GM12878 (cell line): ENCODE measurements around the gene BCAR3. TPM values are rescaled to one million over a fixed set of nuclear protein-coding genes. Genes with fewer than 3 reads are reported as not detected.

Experiments
- ATAC-seq: fragments of 200-7000 bp; cut with Tn5 transposase; 3 replicates; pipeline ENCODE4 v1.9.1; 2020; ENCODE audit warnings: mild to moderate bottlenecking, moderate library complexity
- BruUV-seq: library from RNA; stranded (reverse); fragments of 400-500 nt; replicated peaks from 2 replicates; lab custom pipeline; 2021; lab: Mats Ljungman, UMichigan
- CTCF ChIA-PET: fragments of 300-600 bp; sonication (Branson Sonifier 250); formaldehyde crosslinking; extraction: SDS; loops from one replicate; lab custom pipeline; 2021; ENCODE audit warnings: inconsistent platforms; lab: Yijun Ruan, JAX
- POLR2A ChIA-PET: fragments of 350-600 bp; formaldehyde crosslinking; extraction: SDS; loops from one replicate; lab custom pipeline; 2021; ENCODE audit warnings: inconsistent platforms; lab: Charles Lee
- RAD21 ChIA-PET: fragments of 300-600 bp; sonication (Branson Sonifier 250); formaldehyde crosslinking; loops from one replicate; lab custom pipeline; 2023; ENCODE audit warnings: antibody characterized with exemption; ENCODE audit not compliant: unreplicated experiment; lab: Charles Lee
- SMC1A ChIA-PET: fragments of 300-600 bp; sonication (Branson Sonifier 250); formaldehyde crosslinking; loops from one replicate; lab custom pipeline; 2023; ENCODE audit not compliant: unreplicated experiment, uncharacterized antibody; lab: Charles Lee
- DNase-seq: peaks from one replicate; pipeline ENCODE4 v3.0.0-alpha.2; 2011; ENCODE audit warnings: low read depth, low spot score
- FAIRE-seq: peaks from 3 replicates; lab custom pipeline; 2011; peaks lifted over from hg19 to GRCh38; lab: Jason Lieb, UNC
- H2AFZ ChIP-seq: 2 replicates; pipeline ENCODE4 v1.6.0; 2011; ENCODE audit warnings: low read depth, low read length, control low read depth; ENCODE audit not compliant: control insufficient read depth
- H3K27ac ChIP-seq: 2 replicates; pipeline ENCODE4 v1.5.1; 2011; ENCODE audit warnings: control low read depth; ENCODE audit not compliant: control insufficient read depth, insufficient read depth
- H3K27me3 ChIP-seq, 2 experiments: replicated peaks in 1 of 2; 2 replicates each; pipeline versions ENCODE4 v1.6.0 to v1.6.1; 2011; ENCODE audit warnings: low read length in 1 of 2; ENCODE audit not compliant: control insufficient read depth in 2 of 2, insufficient read depth in 2 of 2
- H3K36me3 ChIP-seq, 2 experiments: 2 replicates each; pipeline ENCODE4 v1.5.1; 2011; ENCODE audit warnings: low read length in 1 of 2; ENCODE audit not compliant: control insufficient read depth in 2 of 2, insufficient read depth in 2 of 2
- H3K4me1 ChIP-seq: 2 replicates; pipeline ENCODE4 v1.6.1; 2011; ENCODE audit warnings: mild to moderate bottlenecking, low read length, moderate library complexity, mixed read lengths; ENCODE audit not compliant: control insufficient read depth, insufficient read depth
- H3K4me2 ChIP-seq: 2 replicates; pipeline ENCODE4 v1.6.0; 2011; ENCODE audit warnings: control low read depth; ENCODE audit not compliant: control insufficient read depth, insufficient read depth
- H3K4me3 ChIP-seq: fragments of 200-600 bp; sonication (generic); 2 replicates; pipeline ENCODE4 v1.5.1; 2016
- H3K79me2 ChIP-seq: 2 replicates; pipeline ENCODE4 v1.6.0; 2011; ENCODE audit warnings: low read length; ENCODE audit not compliant: control insufficient read depth, insufficient read depth
- H3K9ac ChIP-seq: 2 replicates; pipeline ENCODE4 v1.8.0; 2011; ENCODE audit warnings: low read length, control low read depth, mixed read lengths; ENCODE audit not compliant: control insufficient read depth, insufficient read depth
- H3K9me3 ChIP-seq: replicated peaks from 3 replicates; pipeline ENCODE4 v1.5.1; 2011; ENCODE audit warnings: mild to moderate bottlenecking, low read length; ENCODE audit not compliant: control insufficient read depth, insufficient read depth
- H4K20me1 ChIP-seq: 2 replicates; pipeline ENCODE4 v1.6.0; 2011; ENCODE audit not compliant: control insufficient read depth, insufficient read depth
- CHD4 ChIP-seq: fragments of 200-600 bp; sonication (generic); IDR thresholded peaks from 2 replicates; pipeline ENCODE4 v1.6.1; 2016; ENCODE audit warnings: mild to moderate bottlenecking
- POU2F2 ChIP-seq: IDR thresholded peaks from 3 replicates; pipeline ENCODE4 v1.6.1; 2011; ENCODE audit warnings: low read depth, mild to moderate bottlenecking, low read length, borderline replicate concordance
- ZZZ3 ChIP-seq: IDR thresholded peaks from 2 replicates; pipeline ENCODE4 v1.6.1; 2011; ENCODE audit warnings: low read depth; ENCODE audit not compliant: control insufficient read depth, insufficient read length
- WGBS: methylation state at CpG from one replicate; pipeline ENCODE4 v1.1.6; 2016; ENCODE audit warnings: low lambda C conversion rate; ENCODE audit not compliant: insufficient replicate concordance, insufficient coverage; ENCODE audit errors: missing lambda C conversion rate; 5-methylcytosine and 5-hydroxymethylcytosine counted together
- in situ Hi-C: fragments of 300-500 bp; cut with MboI; formaldehyde crosslinking; loops from 9 replicates; pipeline ENCODE4 v1.14.3; 2018; ENCODE audit warnings: mixed read lengths
- intact Hi-C: fragments of 100-400 bp; cut with micrococcal nuclease; formaldehyde crosslinking; loops from one replicate; pipeline ENCODE4 v1.14.2; 2022; ENCODE audit not compliant: unreplicated experiment
- polyA plus RNA-seq, 11 experiments: library from polyadenylated mRNA; depleted of rRNA in 4 of 11; unstranded in 6 of 11; stranded (reverse) in 5 of 11; fragments of >200 nt; fragmentation: Nextera tagmentation in 4 of 11; fragmentation: Illumina TruSeq in 1 of 11; extraction: Ambion mirVana in 4 of 11; extraction: Trizol in 1 of 11; gene quantifications; 1 replicate in 1 of 11; 2 replicates in 10 of 11; pipeline versions ENCODE4 v1.2.1 to v1.2.3, GENCODE V29; 2011 to 2016; ENCODE audit warnings: inconsistent platforms in 2 of 11, missing spikeins in 2 of 11, low read depth in 1 of 11
- total RNA-seq, 4 experiments: library from RNA; depleted of rRNA in 3 of 4; stranded (reverse); fragments of >200 nt in 3 of 4; fragmentation: Illumina TruSeq in 1 of 4; extraction: Trizol in 1 of 4; gene quantifications; 2 replicates each; pipeline versions ENCODE4 v1.2.1 to v1.2.3, GENCODE V29; 2013 to 2021
- TF ChIP-seq, protein P1 (sequence below): fragments of 450-650 bp; IDR thresholded peaks from 2 replicates; pipeline ENCODE4 v1.6.1; 2017; ENCODE audit warnings: antibody characterized with exemption, mild to moderate bottlenecking, moderate library complexity
- TF ChIP-seq, protein P2 (sequence below): IDR thresholded peaks from 2 replicates; pipeline ENCODE4 v1.6.1; 2011; ENCODE audit warnings: low read depth, mild to moderate bottlenecking, low read length, moderate library complexity, borderline replicate concordance; ENCODE audit errors: extremely low read depth

BCAR3 gene
- total and polyA plus RNA-seq, 10 of the 15 experiments (the other 5 are each of a cell fraction or from before 2014, with no cell fraction given): 1.3 to 6.6 (median 1.8) TPM

DNA sequence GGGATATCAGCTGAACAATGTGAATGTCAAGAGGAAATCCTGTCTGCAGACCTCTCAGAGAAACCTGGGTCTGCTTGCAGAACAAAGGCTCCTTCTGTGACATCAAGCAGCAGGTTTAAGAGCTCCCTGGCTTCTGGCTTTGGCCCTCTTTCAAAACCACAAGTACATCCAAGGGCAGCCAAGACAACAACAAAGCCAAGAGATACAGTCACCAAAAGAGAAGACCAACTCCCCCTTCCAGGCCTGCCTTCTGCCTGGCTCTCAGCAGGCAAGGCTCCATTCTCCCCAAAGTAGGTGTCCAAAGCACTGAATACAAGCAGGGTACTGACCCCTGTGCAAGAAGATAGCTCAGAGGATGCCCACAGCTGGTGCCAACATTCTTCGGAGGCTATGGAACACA is 11.5 kb downstream of the BCAR3 start:
- Histone ChIP-seq H3K9ac (no peak overlapping the region), H3K27me3 (no peaks in the 10 kb centered on the region; a peak in 1 of 4 replicates), H3K4me2 (no peak overlapping the region), H3K36me3 (no peaks in the 10 kb centered on the region), H4K20me1 (no peaks in the 10 kb centered on the region), H3K79me2 (no peaks in the 10 kb centered on the region), H3K4me3 (no peak overlapping the region), H3K27ac (no peak overlapping the region), H2AFZ (no peak overlapping the region), H3K4me1 (no peaks in the 10 kb centered on the region), H3K9me3 (no peaks in the 10 kb centered on the region)
- FAIRE-seq: no peak
- in situ Hi-C loops: no loop called here
- DNase-seq: no peak
- POLR2A ChIA-PET: interaction anchor here (0.6 to 1.9 kb wide), 2 partner anchors 9 to 10 kb away, joined by 3 to 7 read pairs; no protein-coding TSS in a partner anchor
- RAD21 ChIA-PET: interaction anchor here (0.8 to 1.4 kb wide), 4 partner anchors 40 to 141 kb away, joined by 3 to 5 read pairs (median 4); no protein-coding TSS in a partner anchor
- WGBS: 84% methylated on average over 1 of the region's 1 CpG
- intact Hi-C loops: no loop called here
- no peak for ATAC-seq
- no peak for TF ChIP-seq POU2F2
- no peak for TF ChIP-seq ZZZ3
- TF ChIP-seq, protein P1, sequence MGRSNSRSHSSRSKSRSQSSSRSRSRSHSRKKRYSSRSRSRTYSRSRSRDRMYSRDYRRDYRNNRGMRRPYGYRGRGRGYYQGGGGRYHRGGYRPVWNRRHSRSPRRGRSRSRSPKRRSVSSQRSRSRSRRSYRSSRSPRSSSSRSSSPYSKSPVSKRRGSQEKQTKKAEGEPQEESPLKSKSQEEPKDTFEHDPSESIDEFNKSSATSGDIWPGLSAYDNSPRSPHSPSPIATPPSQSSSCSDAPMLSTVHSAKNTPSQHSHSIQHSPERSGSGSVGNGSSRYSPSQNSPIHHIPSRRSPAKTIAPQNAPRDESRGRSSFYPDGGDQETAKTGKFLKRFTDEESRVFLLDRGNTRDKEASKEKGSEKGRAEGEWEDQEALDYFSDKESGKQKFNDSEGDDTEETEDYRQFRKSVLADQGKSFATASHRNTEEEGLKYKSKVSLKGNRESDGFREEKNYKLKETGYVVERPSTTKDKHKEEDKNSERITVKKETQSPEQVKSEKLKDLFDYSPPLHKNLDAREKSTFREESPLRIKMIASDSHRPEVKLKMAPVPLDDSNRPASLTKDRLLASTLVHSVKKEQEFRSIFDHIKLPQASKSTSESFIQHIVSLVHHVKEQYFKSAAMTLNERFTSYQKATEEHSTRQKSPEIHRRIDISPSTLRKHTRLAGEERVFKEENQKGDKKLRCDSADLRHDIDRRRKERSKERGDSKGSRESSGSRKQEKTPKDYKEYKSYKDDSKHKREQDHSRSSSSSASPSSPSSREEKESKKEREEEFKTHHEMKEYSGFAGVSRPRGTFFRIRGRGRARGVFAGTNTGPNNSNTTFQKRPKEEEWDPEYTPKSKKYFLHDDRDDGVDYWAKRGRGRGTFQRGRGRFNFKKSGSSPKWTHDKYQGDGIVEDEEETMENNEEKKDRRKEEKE: no peak
- no peak for TF ChIP-seq CHD4
- TF ChIP-seq, protein P2, sequence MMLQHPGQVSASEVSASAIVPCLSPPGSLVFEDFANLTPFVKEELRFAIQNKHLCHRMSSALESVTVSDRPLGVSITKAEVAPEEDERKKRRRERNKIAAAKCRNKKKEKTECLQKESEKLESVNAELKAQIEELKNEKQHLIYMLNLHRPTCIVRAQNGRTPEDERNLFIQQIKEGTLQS: no peak
- no TSS peak for BruUV-seq
- SMC1A ChIA-PET: interaction anchor here (0.9 to 7.9 kb wide), 13 partner anchors 9 to 176 kb away, joined by 3 to 61 read pairs (median 8); partner anchors contain the start of gene BCAR3
- CTCF ChIA-PET: interaction anchor here (1.3 to 4.2 kb wide), 9 partner anchors 8 to 366 kb away, joined by 3 to 28 read pairs (median 5); partner anchors contain the start of gene BCAR3
